ENCODE results near the gene GABRG1. TPM values are rescaled to one million over a fixed set of nuclear protein-coding genes. Genes with fewer than 3 reads are reported as not detected.

The GABRG1 gene
- total RNA-seq, 1 donor from 2014 or later = not detected

GRCh38 chr4:45992728-45993127 lies 131.1 kb downstream of the GABRG1 start:
- Histone ChIP-seq H3K4me2 (no peak overlapping the region), H3F3A (ENCODE audit: low read depth) (no peaks in the 10 kb centered on the region), H3K79me2 (ENCODE audit: low read depth) (no peaks in the 10 kb centered on the region), H3K9ac (no peak overlapping the region), H3K4me3 (no peak overlapping the region), H3K36me3 (no peaks in the 10 kb centered on the region), H2AFZ (replicated peaks) (no peak overlapping the region), H3K27me3 (no peaks in the 10 kb centered on the region), H3K9me3 (ENCODE audit: low read depth) (no peaks in the 10 kb centered on the region), H3K4me1 (no peaks in the 10 kb centered on the region), H3K27ac (no peak overlapping the region), H4K20me1 (ENCODE audit: low read depth) (no peaks in the 10 kb centered on the region)
- no peak for TF ChIP-seq EZH2 (IDR thresholded peaks at IDR 0.05)
- TF ChIP-seq EZH2phosphoT487 (IDR thresholded peaks at IDR 0.05) = no peak
- TF ChIP-seq CTCF (IDR thresholded peaks at IDR 0.05) = no peak
- no peaks in the 10 kb centered on the region for H3K36me3 Mint-ChIP-seq
- H3K27me3 Mint-ChIP-seq (ENCODE audit: insufficient read depth, low read depth) = no peaks in the 10 kb centered on the region
- no peak for DNase-seq (ENCODE audit: low spot score)
- no peaks in the 10 kb centered on the region for H3K4me1 Mint-ChIP-seq
- no peak overlapping the region for H3K4me3 Mint-ChIP-seq
- H3K27ac Mint-ChIP-seq = no peak overlapping the region
- H3K9me3 Mint-ChIP-seq = no peaks in the 10 kb centered on the region

- H3K36me3 ChIP-seq = no peaks in the 10 kb centered on the region
- H3K27me3 ChIP-seq = no peaks in the 10 kb centered on the region
- no peak overlapping the region for H3K4me3 ChIP-seq
- Mint-ChIP-seq H3K27ac (no peak overlapping the region), H3K36me3 (no peaks in the 10 kb centered on the region), H3K4me3 (no peak overlapping the region), H3K9me3 (no peaks in the 10 kb centered on the region), H3K27me3 (ENCODE audit: insufficient read depth, low read depth) (no peaks in the 10 kb centered on the region), H3K4me1 (no peaks in the 10 kb centered on the region)
- no peaks in the 10 kb centered on the region for H3K9me3 ChIP-seq (ENCODE audit: low read depth)
- no peak for TF ChIP-seq CTCF (IDR thresholded peaks at IDR 0.05)
- no peak for TF ChIP-seq EZH2phosphoT487 (IDR thresholded peaks at IDR 0.05)
- no peak for TF ChIP-seq EZH2 (IDR thresholded peaks at IDR 0.05)
- no peak overlapping the region for H2AFZ ChIP-seq (replicated peaks)
- no peaks in the 10 kb centered on the region for H3K4me1 ChIP-seq
- H3F3A ChIP-seq (ENCODE audit: low read depth) = no peaks in the 10 kb centered on the region
- no peak overlapping the region for H3K27ac ChIP-seq
- DNase-seq (ENCODE audit: low spot score) = no peak
- no peaks in the 10 kb centered on the region for H4K20me1 ChIP-seq (ENCODE audit: low read depth)
- no peaks in the 10 kb centered on the region for H3K79me2 ChIP-seq (ENCODE audit: low read depth)
- no peak overlapping the region for H3K9ac ChIP-seq
- H3K4me2 ChIP-seq = no peak overlapping the region
Measured at GRCh38 chr4:45989775-45990174, 134.1 kb downstream of the GABRG1 start.

- Histone ChIP-seq H4K20me1 (ENCODE audit: low read depth) (no peaks in the 10 kb centered on the region), H3K27me3 (no peaks in the 10 kb centered on the region), H3K9me3 (ENCODE audit: low read depth) (no peaks in the 10 kb centered on the region), H3K4me3 (no peak overlapping the region), H3K79me2 (ENCODE audit: low read depth) (no peaks in the 10 kb centered on the region), H2AFZ (replicated peaks) (no peak overlapping the region), H3K9ac (no peak overlapping the region), H3K4me1 (no peaks in the 10 kb centered on the region), H3F3A (ENCODE audit: low read depth) (no peaks in the 10 kb centered on the region), H3K36me3 (no peaks in the 10 kb centered on the region), H3K27ac (no peak overlapping the region), H3K4me2 (no peak overlapping the region)
- Mint-ChIP-seq H3K4me1 (no peaks in the 10 kb centered on the region), H3K36me3 (no peaks in the 10 kb centered on the region), H3K9me3 (no peaks in the 10 kb centered on the region), H3K27me3 (ENCODE audit: insufficient read depth, low read depth) (no peaks in the 10 kb centered on the region), H3K27ac (no peak overlapping the region), H3K4me3 (no peak overlapping the region)
- no peak for TF ChIP-seq EZH2 (IDR thresholded peaks at IDR 0.05)
- TF ChIP-seq EZH2phosphoT487 (IDR thresholded peaks at IDR 0.05) = no peak
- TF ChIP-seq CTCF (IDR thresholded peaks at IDR 0.05) = no peak
- DNase-seq (ENCODE audit: low spot score) = no peak
Measured at GRCh38 chr4:45987858-45988257, 136.0 kb downstream of the GABRG1 start.

All from neural progenitor cell (in vitro differentiated cells).